HG02870 (cell line): ENCODE results near the gene RNU6-9.

Source experiments
- ATAC-seq: cut with Tn5 transposase; IDR thresholded peaks from one replicate; pipeline ENCODE4 v1.9.1; 2021; ENCODE audit warnings: mild to moderate bottlenecking, moderate library complexity; ENCODE audit not compliant: unreplicated experiment

Gene RNU6-9

DNA sequence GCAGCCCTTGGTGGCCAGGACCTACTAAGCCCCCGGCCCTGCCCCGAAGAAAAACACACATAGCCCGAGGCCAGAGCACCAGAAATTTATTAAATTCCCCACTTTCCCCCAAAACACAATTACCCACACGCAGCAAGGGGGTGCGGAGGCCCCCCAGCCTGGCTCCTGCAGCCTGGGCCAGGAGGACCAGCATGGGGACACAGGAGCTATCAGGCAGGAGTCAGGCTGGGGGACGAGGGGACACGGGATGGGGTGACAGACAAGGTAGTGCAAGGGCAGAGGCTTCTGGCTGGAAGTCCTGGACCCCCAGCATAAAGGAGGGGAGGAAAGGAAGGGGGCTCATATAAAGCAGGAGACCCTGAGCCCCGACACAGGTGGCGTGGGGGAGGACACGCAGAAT lies 3.1 kb downstream of the RNU6-9 start:
- ATAC-seq, result no peak

GRCh38 chr19:896999-897398 lies 3.7 kb downstream of the RNU6-9 start:
- ATAC-seq, result no peak

- no peak for ATAC-seq
Observed at GRCh38 chr19:897442-898039, 4.3 kb downstream of the RNU6-9 start.

GRCh38 chr19:898663-899062 lies 5.4 kb downstream of the RNU6-9 start:
- no peak for ATAC-seq

DNA sequence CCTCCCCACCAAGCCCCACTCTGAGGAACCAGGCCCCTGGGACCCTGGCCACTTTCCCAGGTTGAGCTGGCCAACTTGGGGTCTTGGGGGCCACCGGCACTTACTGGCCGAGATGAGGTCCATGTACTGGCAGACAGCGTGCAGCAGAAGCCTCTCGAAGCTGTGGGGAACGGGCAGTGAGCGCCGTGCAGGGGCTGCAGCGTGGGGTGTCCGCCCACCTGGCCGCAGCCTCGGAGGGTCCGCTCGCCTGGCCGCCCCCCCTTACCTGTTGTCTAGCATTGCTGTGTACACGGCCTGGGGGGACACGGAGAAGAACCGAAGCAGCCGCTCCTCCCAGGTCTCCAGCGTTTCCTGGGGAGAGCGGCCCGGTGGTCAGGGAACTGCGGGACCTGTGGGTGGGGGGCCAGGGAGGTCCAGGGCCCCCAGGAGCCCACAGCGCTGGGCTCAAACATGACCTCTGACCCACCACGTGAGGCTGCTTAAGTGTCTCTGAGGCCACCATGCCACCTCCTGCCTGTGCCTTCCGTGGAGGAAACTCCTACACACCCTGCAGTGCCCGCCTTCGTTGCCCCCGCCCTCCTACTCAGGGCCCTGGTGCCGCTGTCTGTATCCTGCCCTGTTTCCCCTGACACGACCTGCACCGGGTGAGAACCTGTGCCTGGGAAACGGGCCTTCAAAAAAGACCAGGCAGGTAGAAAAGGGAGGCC lies 6.2 kb downstream of the RNU6-9 start:
- ATAC-seq, result no peak

DNA sequence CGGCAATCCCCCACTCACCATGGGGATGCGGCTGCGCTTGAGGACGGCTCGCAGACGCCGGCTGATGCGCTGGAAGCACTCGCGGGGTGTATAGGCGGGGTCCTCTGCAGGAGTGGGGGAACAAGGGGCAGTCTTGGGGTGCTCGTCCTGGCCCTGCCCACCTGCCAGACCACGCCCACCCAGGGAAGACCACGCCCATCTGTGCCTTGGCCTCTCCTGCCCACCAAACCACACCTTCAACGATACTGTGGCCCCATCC lies 6.7 kb downstream of the RNU6-9 start:
- ATAC-seq, result no peak

GRCh38 chr19:900302-901111 lies 7.2 kb downstream of the RNU6-9 start:
- ATAC-seq, result no peak

GRCh38 chr19:901216-902092 lies 8.2 kb downstream of the RNU6-9 start:
- no peak for ATAC-seq

GRCh38 chr19:902093-902370 lies 8.7 kb downstream of the RNU6-9 start:
- no peak for ATAC-seq

DNA sequence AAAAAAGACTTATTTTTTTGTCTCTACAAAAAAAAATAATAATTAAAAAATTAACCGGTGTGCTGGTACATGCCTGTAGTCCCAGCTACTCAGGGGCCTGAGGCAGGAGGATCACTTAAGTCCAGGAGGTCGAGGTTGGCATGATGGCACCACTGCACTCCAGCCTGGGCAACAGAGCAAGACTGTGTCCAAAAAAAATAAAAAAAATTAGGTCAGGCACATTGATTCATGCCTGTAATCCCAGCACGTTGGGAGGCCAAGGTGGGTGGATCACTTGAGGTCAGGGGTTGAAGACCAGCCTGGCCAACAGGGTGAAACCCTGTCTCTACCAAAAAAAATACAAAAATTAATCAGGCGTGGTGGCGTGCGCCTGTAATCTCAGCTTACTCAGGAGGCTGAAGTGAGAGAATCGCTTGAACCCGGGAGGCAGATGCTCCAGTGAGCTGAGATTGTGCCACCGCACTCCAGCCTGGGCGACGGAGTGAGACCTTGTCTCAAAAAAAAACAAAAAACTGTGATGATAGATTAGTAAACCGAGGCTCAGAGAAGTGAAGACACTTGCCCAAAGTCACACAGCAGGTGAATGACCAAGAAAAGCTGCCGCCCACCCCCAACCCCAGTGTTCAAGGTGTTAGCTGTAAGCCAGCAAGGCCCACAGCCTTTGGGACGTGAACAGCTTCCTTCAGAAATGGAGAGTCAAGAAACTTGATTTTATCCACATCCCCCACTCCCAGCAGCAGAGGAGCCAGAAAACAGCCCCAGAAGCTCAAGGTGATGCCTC lies 9.4 kb downstream of the RNU6-9 start:
- ATAC-seq, result no peak

DNA sequence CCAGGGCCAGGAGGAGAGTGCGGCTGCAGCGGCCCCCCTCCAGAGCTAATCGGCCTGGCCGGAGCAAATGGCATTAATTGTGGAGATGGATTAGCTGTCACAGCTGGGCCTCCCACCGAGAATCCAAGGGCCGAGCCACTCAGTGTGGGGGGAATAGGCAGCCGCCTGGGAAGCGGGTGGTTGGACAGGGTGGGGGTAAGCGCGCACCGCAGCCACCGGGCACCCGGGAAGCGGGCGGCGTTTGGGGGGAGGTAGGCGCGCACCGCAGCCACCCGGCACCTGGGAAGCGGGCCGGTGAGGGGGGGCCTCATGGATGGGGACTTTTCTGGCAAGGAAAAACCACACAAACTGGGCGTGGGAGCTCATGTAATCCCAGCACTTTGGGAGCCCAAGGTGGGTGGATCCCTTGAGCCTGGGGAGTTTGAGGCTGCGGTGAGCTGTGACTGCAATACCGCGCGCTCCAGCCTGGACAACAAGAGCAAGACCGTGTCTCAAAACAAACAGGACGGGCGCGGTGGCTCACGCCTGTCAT lies 10.0 kb downstream of the RNU6-9 start:
- ATAC-seq, result no peak

DNA sequence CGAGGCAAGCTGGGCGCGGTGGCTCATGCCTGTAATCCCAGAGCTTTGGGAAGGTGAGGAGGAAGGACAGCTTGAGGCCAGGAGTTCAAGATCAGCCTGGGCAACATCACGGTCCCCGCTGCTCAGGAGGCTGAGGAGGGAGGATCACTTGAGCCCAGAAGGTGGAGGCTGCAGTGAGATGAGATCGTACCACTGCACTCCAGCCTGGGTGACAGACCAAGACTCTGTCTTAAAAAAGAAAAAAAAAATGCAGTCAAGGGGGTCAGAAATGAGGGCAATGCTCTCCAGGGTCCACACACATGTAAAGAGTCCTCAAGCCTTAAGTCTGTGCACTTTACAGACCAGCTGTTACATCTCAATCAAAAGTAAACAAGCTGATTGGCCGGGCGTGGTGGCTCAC lies 11.3 kb downstream of the RNU6-9 start:
- ATAC-seq, result no peak

GRCh38 chr19:906480-906879 lies 13.2 kb downstream of the RNU6-9 start:
- ATAC-seq, result no peak

- ATAC-seq, result no peak
Observed at GRCh38 chr19:907183-907853, 14.0 kb downstream of the RNU6-9 start.

GRCh38 chr19:911197-912033 lies 18.1 kb downstream of the RNU6-9 start:
- no peak for ATAC-seq

- ATAC-seq, result no peak
Observed at GRCh38 chr19:912181-913079, 19.1 kb downstream of the RNU6-9 start.

- ATAC-seq, result no peak
Observed at GRCh38 chr19:913080-913748, 19.9 kb downstream of the RNU6-9 start, which contains the start of gene R3HDM4. Gene R3HDM4 (minus strand): TSS chr19:913219. CDS start chr19:913157, 62 bp downstream.
